ENCODE measurements around the gene CUL1. TPM values are rescaled to one million over a fixed set of nuclear protein-coding genes. Genes with fewer than 3 reads are reported as not detected.
A peak's percentile ranks its signal among the peaks of the same experiment; 100 is the strongest.

The CUL1 gene
- total RNA-seq, 1 experiment from 2014 or later = 53.1 TPM

DNA sequence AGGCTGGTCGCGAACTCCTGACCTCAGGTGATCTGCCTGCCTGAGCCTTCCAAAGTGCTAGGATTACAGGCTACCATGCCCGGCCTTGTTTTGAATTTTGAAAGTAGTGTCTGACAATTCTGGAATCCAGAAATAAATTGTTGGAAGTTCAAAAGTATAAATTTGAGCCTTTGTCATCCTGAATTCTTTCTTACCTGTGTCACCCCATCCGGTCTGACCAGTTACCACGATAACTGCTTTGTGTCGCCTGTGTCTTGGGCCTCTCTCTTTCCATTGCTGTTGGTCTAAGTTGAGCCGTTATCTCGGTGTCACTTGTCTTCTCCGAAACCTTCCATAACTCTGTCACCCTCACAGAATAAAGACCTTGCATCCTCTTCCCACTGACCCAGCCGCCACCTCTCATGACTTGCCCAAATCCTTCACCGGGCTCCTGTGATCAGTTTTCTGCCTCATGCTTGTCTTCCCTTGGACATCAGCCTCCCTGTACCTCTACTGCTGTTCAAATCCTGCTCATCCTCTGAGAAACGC is 18.6 kb downstream of the CUL1 start:
- ChIA-PET CTCF (no interaction called here), RAD21 (ENCODE audit: low non-redundant PET in 1 of 2, low total read pairs in 2 of 2, uncharacterized antibody in 2 of 2, unreplicated experiment in 2 of 2) (no interaction called here), POLR2A (no interaction called here)
- H3K27ac ChIP-seq (ENCODE audit: low read depth, low read length) = no peak overlapping the region
- no peaks in the 10 kb centered on the region for H3K36me3 ChIP-seq (ENCODE audit: control insufficient read depth in 1 of 2, insufficient read depth in 2 of 2, low read length in 2 of 2)
- intact Hi-C loops (cut with micrococcal nuclease) = no loop called here
- no peaks in the 10 kb centered on the region for H3K9me2 ChIP-seq (ENCODE audit: insufficient read depth)
- ATAC-seq = peak; percentile 64
- peaks cover 43% of the 10 kb centered on the region for H4K20me1 ChIP-seq (ENCODE audit: insufficient read depth)
- H3K27me3 ChIP-seq (ENCODE audit: insufficient read depth, low read length) = no peaks in the 10 kb centered on the region
- H3K4me2 ChIP-seq (ENCODE audit: low read length) = peak overlapping the region; percentile 53
- H3K9ac ChIP-seq (ENCODE audit: low read length) = no peak overlapping the region
- no TSS peak for BruUV-seq (replicated peaks)
- no peak overlapping the region for H2AFZ ChIP-seq (ENCODE audit: low read depth, low read length, poor library complexity, severe bottlenecking)
- DNase-seq (ENCODE audit: low read depth, low spot score) = no peak
- H3K9me3 ChIP-seq (ENCODE audit: control insufficient read depth in 1 of 2, insufficient read depth in 1 of 2, low read depth in 1 of 2, low read length in 2 of 2) = no peaks in the 10 kb centered on the region
- peaks cover 9 to 43% of the 10 kb centered on the region in 2 experiments for H3K4me1 ChIP-seq (ENCODE audit: control insufficient read depth in 1 of 2, insufficient read depth in 2 of 2, low read length in 2 of 2)
- no peak overlapping the region; a peak in 1 of 4 replicates for H3K4me3 ChIP-seq (replicated peaks in 1 of 2; ENCODE audit: low read depth in 1 of 2, low read length in 2 of 2)
- H3K79me2 ChIP-seq (ENCODE audit: insufficient read depth, low read length) = peaks cover 100% of the 10 kb centered on the region
- TF ChIP-seq EGR1 (IDR thresholded peaks at IDR 0.05; ENCODE audit: low read depth) (no peak), EZH2phosphoT487 (IDR thresholded peaks at IDR 0.05; ENCODE audit: borderline replicate concordance) (no peak), FOSL1 (IDR thresholded peaks at IDR 0.05; ENCODE audit: low read depth) (0 out of 2 replicates have a peak, but pooled peaks have one; percentile 36), SP1 (IDR thresholded peaks at IDR 0.05; ENCODE audit: low read depth) (0 out of 2 replicates have a peak, but pooled peaks have one; percentile 21), ZNF274 (IDR thresholded peaks at IDR 0.05; ENCODE audit: low read depth, low read length) (no peak), CEBPB (IDR thresholded peaks at IDR 0.05; ENCODE audit: low read depth) (no peak), SRF (IDR thresholded peaks at IDR 0.05; ENCODE audit: low read depth) (no peak), REST (IDR thresholded peaks at IDR 0.05; ENCODE audit: low read depth) (no peak), CTCF (IDR thresholded peaks at IDR 0.05 in 2 of 3, conservative IDR thresholded peaks at IDR 0.05 in 1 of 3; ENCODE audit: borderline replicate concordance in 1 of 3, insufficient read depth in 1 of 3, low read depth in 2 of 3, low read length in 2 of 3) (no peak), ELF1 (IDR thresholded peaks at IDR 0.05; ENCODE audit: borderline replicate concordance, low read depth) (no peak), POLR2A (IDR thresholded peaks at IDR 0.05; ENCODE audit: borderline replicate concordance, extremely low read depth, insufficient read depth, insufficient read length) (no peak), SIN3A (IDR thresholded peaks at IDR 0.05; ENCODE audit: low read depth) (no peak), YY1 (IDR thresholded peaks at IDR 0.05; ENCODE audit: extremely low read depth, insufficient replicate concordance, low read depth, low read length) (no peak), RAD21 (IDR thresholded peaks at IDR 0.05; ENCODE audit: low read depth) (no peak), JUND (IDR thresholded peaks at IDR 0.05) (0 out of 2 replicates have a peak, but pooled peaks have one; percentile 28), ATF3 (IDR thresholded peaks at IDR 0.05) (no peak), POLR2AphosphoS5 (IDR thresholded peaks at IDR 0.05; ENCODE audit: low read depth, low read length) (no peak), EZH2 (IDR thresholded peaks at IDR 0.05) (no peak), CBX3 (IDR thresholded peaks at IDR 0.05; ENCODE audit: low read depth) (no peak)
- TF ChIP-seq, protein P1, sequence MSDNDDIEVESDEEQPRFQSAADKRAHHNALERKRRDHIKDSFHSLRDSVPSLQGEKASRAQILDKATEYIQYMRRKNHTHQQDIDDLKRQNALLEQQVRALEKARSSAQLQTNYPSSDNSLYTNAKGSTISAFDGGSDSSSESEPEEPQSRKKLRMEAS (IDR thresholded peaks at IDR 0.05) = no peak
- TF ChIP-seq, protein P2, sequence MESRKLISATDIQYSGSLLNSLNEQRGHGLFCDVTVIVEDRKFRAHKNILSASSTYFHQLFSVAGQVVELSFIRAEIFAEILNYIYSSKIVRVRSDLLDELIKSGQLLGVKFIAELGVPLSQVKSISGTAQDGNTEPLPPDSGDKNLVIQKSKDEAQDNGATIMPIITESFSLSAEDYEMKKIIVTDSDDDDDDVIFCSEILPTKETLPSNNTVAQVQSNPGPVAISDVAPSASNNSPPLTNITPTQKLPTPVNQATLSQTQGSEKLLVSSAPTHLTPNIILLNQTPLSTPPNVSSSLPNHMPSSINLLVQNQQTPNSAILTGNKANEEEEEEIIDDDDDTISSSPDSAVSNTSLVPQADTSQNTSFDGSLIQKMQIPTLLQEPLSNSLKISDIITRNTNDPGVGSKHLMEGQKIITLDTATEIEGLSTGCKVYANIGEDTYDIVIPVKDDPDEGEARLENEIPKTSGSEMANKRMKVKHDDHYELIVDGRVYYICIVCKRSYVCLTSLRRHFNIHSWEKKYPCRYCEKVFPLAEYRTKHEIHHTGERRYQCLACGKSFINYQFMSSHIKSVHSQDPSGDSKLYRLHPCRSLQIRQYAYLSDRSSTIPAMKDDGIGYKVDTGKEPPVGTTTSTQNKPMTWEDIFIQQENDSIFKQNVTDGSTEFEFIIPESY (IDR thresholded peaks at IDR 0.05; ENCODE audit: extremely low read depth, insufficient replicate concordance, low read length) = no peak

Measured in HCT116 (cell line).